AG04450 (cell line): Measurements from ENCODE around the gene KDSR. TPM values are rescaled to one million over a fixed set of nuclear protein-coding genes. Genes with fewer than 3 reads are reported as not detected.

Experiments used
- CTCF ChIA-PET: fragments of 300-600, 350-600 bp; formaldehyde crosslinking; extraction: SDS; loops from one replicate; lab custom pipeline; 2022; ENCODE audit warnings: antibody characterized with exemption, inconsistent platforms; lab: Charles Lee
- POLR2A ChIA-PET: fragments of 350-600 bp; formaldehyde crosslinking; extraction: SDS; loops from one replicate; lab custom pipeline; 2021; ENCODE audit warnings: antibody characterized with exemption, inconsistent platforms; lab: Yijun Ruan, JAX
- DNase-seq: peaks from one replicate; pipeline ENCODE4 v3.0.0-alpha.2; 2011; ENCODE audit warnings: low read depth, low spot score
- H3K27ac ChIP-seq: one replicate; pipeline ENCODE4 v1.5.1; 2012; ENCODE audit warnings: low read depth, low read length, control low read depth
- H3K27me3 ChIP-seq: one replicate; pipeline ENCODE4 v1.6.0; 2012; ENCODE audit warnings: low read length; ENCODE audit not compliant: control insufficient read depth, insufficient read depth
- H3K4me3 ChIP-seq: 2 replicates; pipeline ENCODE4 v1.5.1; 2011; ENCODE audit warnings: mild to moderate bottlenecking, low read depth, low read length, control low read depth
- H3K9me3 ChIP-seq: 2 replicates; pipeline ENCODE4 v1.5.1; 2012; ENCODE audit warnings: low read length; ENCODE audit not compliant: control insufficient read depth, insufficient read depth
- CTCF ChIP-seq: IDR thresholded peaks from 2 replicates; pipeline ENCODE4 v1.5.1; 2011; ENCODE audit warnings: low read depth, low read length, control low read depth, inconsistent platforms
- polyA plus RNA-seq: library from polyadenylated mRNA; depleted of rRNA; stranded (reverse); fragments of >200 nt; gene quantifications from 2 replicates; pipeline ENCODE4 v1.2.3, GENCODE V29; 2011

Gene KDSR
- polyA plus RNA-seq, 1 experiment = 39.9 TPM

GRCh38 chr18:63287691-63288220, 79.2 kb downstream of the KDSR start:
- peaks cover 14% of the 10 kb centered on the region for H3K27me3 ChIP-seq
- no peak for TF ChIP-seq CTCF
- no peaks in the 10 kb centered on the region for H3K9me3 ChIP-seq
- no peak for DNase-seq
- H3K27ac ChIP-seq = no peak overlapping the region
- CTCF ChIA-PET = no interaction called here
- H3K4me3 ChIP-seq = no peak overlapping the region
- POLR2A ChIA-PET = no interaction called here

- ChIA-PET POLR2A (no interaction called here), CTCF (no interaction called here)
- Histone ChIP-seq H3K9me3 (no peaks in the 10 kb centered on the region), H3K27me3 (peaks cover 14% of the 10 kb centered on the region), H3K27ac (no peak overlapping the region), H3K4me3 (no peak overlapping the region)
- no peak for TF ChIP-seq CTCF
- DNase-seq = no peak
Observed at GRCh38 chr18:63286926-63287325, 80.1 kb downstream of the KDSR start.

GRCh38 chr18:63284827-63285733, 81.9 kb downstream of the KDSR start:
- H3K4me3 ChIP-seq = no peak overlapping the region
- CTCF ChIA-PET = no interaction called here
- no peak for TF ChIP-seq CTCF
- H3K9me3 ChIP-seq = no peaks in the 10 kb centered on the region
- peaks cover 12% of the 10 kb centered on the region for H3K27me3 ChIP-seq
- POLR2A ChIA-PET = no interaction called here
- DNase-seq = no peak
- no peak overlapping the region for H3K27ac ChIP-seq

GRCh38 chr18:63284173-63284799, 82.7 kb downstream of the KDSR start:
- POLR2A ChIA-PET = no interaction called here
- DNase-seq = no peak
- Histone ChIP-seq H3K27ac (no peak overlapping the region), H3K4me3 (no peak overlapping the region), H3K27me3 (peaks cover 13% of the 10 kb centered on the region), H3K9me3 (no peaks in the 10 kb centered on the region)
- CTCF ChIA-PET = no interaction called here
- TF ChIP-seq CTCF = no peak
